MV-4-11 (cell line): ENCODE results near the gene VWA7.

Experiments used
- DNase-seq: peaks from one replicate; lab custom pipeline; 2025; lab: John Stamatoyannopoulos, UW

The VWA7 gene

DNA sequence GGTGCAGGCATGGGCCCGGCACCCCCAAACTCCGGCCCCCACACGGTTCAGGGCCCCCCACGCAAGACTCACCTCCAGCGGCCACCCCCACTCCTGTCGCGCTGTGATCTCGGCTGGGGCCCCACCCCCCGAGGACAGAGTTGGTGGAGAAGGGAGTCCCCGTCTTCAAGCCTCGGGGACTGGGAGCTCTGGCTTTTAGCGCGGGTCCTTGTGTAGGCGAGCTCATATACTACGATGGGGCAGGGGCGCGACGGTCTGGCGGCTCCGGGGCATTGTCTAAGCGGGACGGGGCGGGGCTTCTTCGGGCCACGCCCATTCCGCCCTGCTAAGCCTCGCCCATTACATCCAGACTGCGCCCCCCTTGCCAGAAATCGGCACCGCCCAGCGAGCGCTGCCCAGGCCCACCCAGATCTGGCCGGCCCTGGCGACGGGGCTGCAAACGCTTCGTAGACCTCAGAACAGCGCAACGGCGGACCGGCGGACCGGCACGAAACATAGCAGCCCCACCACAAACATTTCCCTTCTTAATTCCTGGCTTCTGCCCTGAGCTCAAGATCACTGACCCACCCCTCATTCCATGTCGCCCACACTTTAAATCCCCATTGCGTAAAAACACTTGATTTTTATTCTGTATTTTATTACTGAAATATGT is 47.0 kb downstream of the VWA7 start:
- peak; percentile 67 for DNase-seq

- peak; percentile 84 for DNase-seq
Measured at GRCh38 chr6:31729515-31729978, 47.6 kb downstream of the VWA7 start.

- DNase-seq, result no peak
Measured at GRCh38 chr6:31728767-31729514, 48.2 kb downstream of the VWA7 start, which contains the start of gene DDAH2. DDAH2 (minus strand) TSS chr6:31729299; CDS start chr6:31729161, 138 bp downstream.

- peak; percentile 96 for DNase-seq
Measured at GRCh38 chr6:31727717-31728671, 49.1 kb downstream of the VWA7 start.

DNA sequence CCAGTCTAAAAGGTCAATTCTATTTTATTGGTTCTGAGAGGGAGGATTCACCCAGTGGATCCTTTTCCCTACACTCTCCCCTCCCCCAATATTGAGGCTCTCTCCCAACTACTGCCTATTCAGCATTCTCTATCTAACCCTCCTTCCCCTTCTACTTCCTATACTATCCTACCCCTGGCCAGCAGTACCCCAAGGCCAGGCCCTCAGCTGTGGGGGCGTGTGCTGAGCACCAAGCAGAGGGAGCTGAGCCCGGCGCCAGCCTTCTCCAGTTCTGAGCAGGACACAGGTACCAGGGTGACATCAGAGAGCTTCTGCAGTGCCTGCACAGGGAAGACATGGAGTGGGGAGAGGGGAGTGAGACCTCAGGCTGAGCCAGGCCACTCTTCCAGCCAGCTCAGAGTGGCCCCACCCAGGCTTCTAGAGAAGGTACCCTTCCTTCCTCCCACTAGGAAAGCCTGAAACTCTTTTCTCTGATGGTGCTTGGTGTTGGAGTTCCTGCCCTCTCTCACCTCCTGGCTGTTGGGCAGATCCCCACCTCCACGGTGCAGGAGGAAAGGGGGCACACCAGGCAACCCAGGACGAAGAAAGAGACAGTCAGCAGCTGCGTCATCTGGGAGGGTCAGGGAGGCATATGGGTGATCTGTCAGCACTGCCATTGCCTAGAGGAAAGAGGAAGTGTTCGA is 50.0 kb downstream of the VWA7 start:
- no peak for DNase-seq

- DNase-seq, result peak; percentile 36
Measured at GRCh38 chr6:31725502-31726350, 51.4 kb downstream of the VWA7 start.

- no peak for DNase-seq
Measured at GRCh38 chr6:31723980-31724691, 53.0 kb downstream of the VWA7 start.

DNA sequence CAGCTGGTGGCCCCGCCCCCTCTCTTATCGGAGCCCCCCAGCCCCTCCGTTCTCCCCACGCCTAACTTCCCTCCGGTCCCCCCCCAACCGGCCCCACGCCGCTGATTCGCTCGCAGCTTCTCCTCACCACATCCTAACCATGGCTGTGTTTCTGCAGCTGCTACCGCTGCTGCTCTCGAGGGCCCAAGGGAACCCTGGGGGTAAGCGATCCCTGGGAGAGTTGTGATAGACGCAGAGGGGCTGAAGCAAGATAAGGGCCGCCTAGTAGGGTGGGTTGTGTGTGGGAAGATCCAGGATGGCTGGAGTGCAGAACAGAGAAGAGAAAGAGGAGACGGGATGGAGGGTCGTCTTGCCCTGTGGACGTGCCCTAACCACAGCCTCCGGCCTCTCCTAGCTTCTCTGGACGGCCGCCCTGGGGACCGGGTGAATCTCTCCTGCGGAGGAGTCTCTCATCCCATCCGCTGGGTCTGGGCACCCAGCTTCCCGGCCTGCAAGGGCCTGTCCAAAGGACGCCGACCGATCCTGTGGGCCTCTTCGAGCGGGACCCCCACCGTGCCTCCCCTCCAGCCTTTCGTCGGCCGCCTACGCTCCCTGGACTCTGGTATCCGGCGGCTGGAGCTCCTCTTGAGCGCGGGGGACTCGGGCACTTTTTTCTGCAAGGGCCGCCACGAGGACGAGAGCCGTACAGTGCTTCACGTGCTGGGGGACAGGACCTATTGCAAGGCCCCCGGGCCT is 53.7 kb downstream of the VWA7 start, which contains the start of gene MPIG6B:
Gene MPIG6B (plus strand): TSS at position 129 of the 735 bp plus-strand sequence. CDS start 11 bp downstream, at position 140.
- DNase-seq, result no peak

DNA sequence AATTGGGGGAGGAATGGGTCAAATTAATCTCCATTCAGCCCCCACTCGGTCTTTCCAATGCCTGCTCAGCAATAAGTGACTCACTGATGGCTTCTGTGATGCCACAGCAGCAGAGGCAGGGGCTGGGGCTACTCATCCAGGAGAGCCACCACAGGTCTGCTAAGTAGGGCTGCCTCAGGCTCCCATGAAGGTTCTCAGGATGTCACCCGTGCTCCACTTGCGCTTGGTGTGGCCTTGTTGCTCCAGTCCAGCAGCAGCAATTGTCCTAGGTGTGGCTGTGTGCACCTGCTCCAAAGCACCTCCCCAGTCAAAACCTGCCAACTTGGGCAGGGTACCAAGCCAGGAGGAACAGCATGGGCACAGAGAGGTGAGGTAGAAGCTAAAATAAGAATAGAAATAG is 55.0 kb downstream of the VWA7 start:
- DNase-seq, result no peak

GRCh38 chr6:31721351-31722020 is 55.6 kb downstream of the VWA7 start, which contains the start of gene LY6G6C:
LY6G6C (minus strand) TSS chr6:31721746; CDS start chr6:31721679, 67 bp downstream.
- DNase-seq, result no peak

- no peak for DNase-seq
Measured at GRCh38 chr6:31720196-31720770, 56.8 kb downstream of the VWA7 start.

- no peak for DNase-seq
Measured at GRCh38 chr6:31719001-31719400, 58.1 kb downstream of the VWA7 start.

- DNase-seq, result no peak
Measured at GRCh38 chr6:31718265-31718664, 58.9 kb downstream of the VWA7 start.

GRCh38 chr6:31717499-31718222 is 59.5 kb downstream of the VWA7 start:
- no peak for DNase-seq
